ENCODE data around the gene B4GALT2.

The B4GALT2 gene, protein sequence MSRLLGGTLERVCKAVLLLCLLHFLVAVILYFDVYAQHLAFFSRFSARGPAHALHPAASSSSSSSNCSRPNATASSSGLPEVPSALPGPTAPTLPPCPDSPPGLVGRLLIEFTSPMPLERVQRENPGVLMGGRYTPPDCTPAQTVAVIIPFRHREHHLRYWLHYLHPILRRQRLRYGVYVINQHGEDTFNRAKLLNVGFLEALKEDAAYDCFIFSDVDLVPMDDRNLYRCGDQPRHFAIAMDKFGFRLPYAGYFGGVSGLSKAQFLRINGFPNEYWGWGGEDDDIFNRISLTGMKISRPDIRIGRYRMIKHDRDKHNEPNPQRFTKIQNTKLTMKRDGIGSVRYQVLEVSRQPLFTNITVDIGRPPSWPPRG

DNA sequence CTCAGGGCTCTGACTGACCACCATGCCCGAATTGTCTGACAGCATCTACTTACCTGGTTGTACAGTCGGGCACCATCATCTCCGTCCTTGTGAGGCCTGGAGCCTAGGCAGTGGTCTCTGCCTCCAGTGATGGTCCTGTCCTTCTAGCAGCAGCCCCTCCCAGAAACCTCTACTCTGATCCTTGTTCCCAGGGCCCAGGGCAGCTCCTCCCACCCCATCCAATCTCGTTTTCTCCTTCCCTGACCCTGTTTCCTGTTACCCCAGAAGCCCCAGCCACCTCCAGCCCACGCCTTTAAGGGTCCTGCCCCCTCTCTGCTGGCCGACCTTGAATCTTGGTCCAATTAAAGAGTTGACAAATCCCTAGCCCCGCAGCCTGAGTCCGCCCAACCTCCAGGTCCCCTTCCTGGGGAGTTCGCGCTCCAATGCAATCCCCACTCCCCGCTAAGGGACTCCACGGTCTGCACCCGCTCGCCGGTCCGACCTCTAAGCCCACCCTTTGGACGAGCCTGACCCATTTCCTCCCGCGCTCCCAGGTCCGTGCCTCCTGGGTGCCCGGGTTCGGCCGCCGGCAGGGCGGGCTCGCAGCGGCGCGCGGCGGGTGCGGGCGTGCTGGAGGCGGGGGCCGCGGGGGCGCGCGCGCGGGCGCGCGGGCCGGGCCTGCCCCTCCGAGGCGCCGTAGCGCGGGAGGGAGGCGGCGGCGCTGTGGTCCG is at the start of gene B4GALT2:
Gene B4GALT2, plus strand, starts transcription at position 660 of the 710 bp plus-strand sequence. CDS start 1,951 bp downstream, outside the sequence.
- in situ Hi-C loops (cut with MboI; ENCODE audit: low sequenced_read_pairs): no loop called here

DNA sequence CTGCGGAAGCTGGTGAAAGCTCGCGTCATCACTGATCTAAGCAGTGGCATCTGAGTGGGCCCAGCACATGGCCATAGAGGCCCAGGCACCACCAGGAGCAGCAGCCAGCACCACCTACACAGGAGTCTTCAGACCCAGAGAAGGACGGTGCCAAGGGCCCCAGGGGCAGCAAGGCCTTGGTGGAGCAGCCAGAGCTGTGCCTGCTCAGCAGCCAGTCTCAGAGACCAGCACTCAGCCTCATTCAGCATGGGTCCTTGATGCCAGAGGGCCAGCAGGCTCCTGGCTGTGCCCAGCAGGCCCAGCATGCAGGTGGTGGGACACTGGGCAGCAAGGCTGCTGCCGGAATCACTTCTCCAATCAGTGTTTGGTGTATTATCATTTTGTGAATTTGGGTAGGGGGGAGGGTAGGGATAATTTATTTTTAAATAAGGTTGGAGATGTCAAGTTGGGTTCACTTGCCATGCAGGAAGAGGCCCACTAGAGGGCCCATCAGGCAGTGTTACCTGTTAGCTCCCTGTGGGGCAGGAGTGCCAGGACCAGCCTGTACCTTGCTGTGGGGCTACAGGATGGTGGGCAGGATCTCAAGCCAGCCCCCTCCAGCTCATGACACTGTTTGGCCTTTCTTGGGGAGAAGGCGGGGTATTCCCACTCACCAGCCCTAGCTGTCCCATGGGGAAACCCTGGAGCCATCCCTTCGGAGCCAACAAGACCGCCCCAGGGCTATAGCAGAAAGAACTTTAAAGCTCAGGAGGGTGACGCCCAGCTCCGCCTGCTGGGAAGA is 48.7 kb upstream of the B4GALT2 start:
- in situ Hi-C loops (cut with MboI; ENCODE audit: low sequenced_read_pairs): loop anchor here (10.0 kb wide), 1 partner anchor 156 kb away; no protein-coding TSS in a partner anchor

DNA sequence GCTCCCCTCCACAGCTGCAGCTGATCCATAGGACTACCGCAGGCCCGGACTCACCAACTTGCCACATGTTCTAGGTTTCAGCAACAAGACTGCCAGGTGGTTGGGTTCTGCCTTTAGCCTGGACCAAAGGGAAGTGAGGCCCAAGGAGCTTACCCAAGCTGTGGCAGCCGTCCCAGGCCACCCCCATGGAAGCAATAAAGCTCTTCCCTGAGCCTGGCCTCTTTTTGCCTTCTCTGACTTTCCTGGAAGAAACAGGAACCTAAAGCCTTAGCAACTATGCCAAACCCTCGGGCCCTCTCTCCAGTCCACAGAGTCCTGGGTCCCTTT is 48.1 kb upstream of the B4GALT2 start:
- in situ Hi-C loops (cut with MboI; ENCODE audit: low sequenced_read_pairs): loop anchor here (10.0 kb wide), 1 partner anchor 156 kb away; no protein-coding TSS in a partner anchor

DNA sequence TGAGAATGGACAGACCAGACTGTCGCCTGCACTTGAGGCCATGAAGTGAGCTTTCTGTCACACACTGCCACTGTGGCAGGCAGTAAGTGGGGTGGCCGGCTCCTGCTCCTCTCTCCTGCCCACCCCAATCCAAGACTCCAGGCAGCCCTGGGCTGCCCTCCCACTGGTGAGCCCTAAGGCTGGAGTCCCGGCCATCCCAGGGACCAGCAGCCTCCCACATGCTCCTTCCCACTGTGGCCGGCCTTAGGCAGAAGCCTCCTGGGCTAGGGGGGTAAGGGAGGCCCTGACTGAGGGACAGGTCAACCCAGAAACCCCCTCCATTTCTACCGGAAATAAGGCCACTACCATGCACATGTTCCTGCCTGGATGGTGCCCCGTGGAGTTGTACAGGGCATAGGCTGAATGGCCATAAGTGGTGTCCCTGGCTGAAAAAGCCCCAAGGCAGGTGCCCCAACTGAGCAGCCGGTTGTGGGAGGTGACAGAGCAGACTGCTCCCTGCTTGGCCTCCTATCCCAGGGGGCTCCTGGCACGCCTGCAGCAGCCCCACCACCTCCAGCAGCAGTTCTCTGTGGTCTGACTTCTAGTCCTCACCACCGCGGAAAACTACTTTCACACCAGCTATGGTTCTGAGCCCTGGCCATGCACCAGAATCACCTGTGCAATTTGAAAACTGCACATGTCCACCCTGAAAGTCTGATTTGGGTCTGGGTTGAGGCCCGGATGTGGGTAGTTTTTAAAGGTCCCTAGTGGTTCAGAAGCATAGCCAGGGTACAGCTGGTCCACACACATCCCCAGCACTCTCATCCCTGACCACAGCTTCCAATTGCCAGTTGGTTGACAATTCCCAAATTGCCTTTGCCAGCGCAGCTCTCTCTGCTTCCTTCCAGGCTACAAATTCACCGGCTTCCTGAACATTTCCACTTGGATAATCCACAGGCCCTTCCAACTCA is 47.0 kb upstream of the B4GALT2 start:
- in situ Hi-C loops (cut with MboI; ENCODE audit: low sequenced_read_pairs): loop anchor here (10.0 kb wide), 1 partner anchor 157 kb away; no protein-coding TSS in a partner anchor

DNA sequence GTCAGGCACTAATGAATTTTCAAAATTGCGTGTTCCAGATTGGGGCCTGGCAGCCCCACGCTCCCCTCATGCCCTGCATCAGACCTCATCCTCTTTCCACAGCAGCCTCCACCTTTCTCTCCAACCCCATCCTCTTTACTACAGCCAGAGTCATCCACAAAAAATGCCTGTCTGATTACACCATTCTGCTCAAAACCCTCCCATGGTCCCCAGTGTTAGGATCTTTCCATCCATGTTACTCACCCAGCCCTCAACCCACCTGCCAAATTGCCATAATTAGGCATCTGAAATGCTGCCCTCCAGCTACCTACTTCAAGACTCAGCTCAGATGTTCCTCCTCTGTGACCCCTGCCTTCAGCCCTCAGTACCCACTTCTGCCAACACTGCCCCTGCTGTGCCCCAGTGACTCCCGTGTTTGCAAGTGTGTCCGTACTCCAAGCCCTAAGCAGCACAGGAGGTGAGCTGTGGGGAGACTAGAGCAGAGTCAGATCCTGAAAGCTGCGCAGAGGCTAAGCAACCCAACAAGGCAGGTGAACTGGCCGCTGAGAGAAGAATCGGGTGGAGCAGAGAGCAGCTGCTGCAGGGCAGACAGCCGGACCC is 46.1 kb upstream of the B4GALT2 start:
- in situ Hi-C loops (cut with MboI; ENCODE audit: low sequenced_read_pairs): loop anchor here (10.0 kb wide), 1 partner anchor 158 kb away; no protein-coding TSS in a partner anchor

DNA sequence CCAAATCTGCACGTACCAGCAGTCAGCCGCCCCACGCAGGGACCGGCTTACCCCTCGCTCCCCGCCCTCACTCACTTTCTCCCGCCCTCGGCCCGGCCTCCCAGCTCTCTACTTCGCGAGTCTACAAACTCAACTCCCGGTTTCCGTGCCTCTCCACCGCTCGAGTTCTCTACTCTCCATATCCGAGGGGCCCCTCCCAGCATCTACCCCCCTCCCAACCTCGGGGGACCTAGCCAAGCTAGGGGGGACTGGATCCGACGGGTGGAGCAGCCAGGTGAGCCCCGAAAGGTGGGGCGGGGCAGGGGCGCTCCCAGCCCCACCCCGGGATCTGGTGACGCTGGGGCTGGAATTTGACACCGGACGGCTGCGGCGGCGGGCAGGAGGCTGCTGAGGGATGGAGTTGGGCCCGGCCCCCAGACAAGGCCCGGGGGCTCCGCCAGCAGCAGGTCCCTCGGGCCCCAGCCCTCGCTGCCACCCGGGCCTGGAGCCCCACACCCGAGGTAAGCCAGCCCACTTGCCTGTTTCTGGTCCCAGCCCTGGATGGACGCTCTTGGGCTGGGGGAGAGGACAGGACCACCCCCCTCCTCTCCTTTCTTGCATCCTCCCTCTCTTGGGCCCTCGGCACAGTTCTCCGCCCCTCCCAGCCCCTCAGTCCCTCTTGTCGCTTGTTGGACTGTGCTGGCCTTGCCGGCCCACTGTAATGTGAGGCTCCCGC is 45.5 kb upstream of the B4GALT2 start, which contains the start of gene ARTN:
Gene ARTN, plus strand, starts transcription at position 416 of the 715 bp plus-strand sequence. CDS start 1,856 bp downstream, outside the sequence.
- in situ Hi-C loops (cut with MboI; ENCODE audit: low sequenced_read_pairs): loop anchor here (10.0 kb wide), 1 partner anchor 159 kb away; no protein-coding TSS in a partner anchor

DNA sequence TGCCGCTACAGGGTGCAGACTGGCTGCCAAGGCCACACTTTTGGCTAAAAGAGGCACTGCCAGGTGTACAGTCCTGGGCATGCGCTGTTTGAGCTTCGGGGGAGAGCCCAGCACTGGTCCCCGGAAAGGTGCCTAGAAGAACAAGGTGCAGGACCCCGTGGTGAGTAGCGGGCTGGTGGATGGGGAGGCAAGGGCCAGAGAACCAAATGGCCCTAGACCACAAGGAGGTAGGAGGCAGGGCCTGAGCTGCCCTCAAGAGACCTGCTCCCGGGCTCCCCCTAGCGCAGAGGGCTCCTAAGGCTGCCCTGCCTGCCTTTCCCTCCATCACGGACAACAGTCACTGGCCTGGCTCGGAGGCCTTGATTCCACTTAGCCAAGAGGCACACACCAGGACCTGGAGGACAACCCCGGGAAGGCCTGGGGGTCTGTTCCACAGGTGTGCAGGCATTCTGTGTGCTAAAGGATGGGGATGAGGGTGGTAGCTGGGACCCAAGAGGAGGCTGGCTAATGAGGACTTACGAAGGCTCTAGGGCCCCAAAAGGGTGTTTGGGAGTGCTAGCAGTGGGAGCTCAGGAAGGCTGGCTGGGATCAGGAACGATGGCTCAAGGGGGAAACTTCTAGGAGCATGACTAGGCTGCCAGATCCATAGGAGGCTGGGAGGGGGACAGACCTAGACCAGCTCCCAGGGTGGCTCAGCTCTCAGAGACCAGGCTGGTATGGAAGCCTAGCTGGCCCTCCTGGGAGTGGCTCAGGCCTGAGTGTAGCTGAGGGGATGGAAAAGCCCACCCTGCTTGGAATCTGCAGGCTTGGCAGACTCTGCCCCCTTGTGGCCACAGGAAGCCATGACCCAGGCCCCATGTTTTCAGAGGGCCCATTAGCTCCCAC is 44.7 kb upstream of the B4GALT2 start:
- in situ Hi-C loops (cut with MboI; ENCODE audit: low sequenced_read_pairs): loop anchor here (10.0 kb wide), 1 partner anchor 160 kb away; no protein-coding TSS in a partner anchor

DNA sequence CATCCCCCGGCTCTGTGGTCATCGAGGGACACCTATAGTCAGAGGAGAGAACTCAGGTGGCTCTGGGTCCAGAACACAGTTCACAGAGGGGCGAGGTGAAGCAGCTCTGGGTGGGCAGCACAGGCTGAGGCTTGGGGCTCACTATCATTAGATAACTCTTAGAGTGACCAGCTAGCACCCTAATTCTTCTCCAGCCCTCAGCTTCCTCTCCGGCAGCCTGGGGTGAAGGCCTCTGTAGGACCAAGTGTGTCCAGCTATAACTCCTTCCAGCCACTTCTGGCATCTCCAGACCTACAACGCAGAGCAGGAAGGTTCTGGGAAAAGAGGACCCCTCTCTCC is 44.1 kb upstream of the B4GALT2 start:
- in situ Hi-C loops (cut with MboI; ENCODE audit: low sequenced_read_pairs): loop anchor here (10.0 kb wide), 1 partner anchor 160 kb away; no protein-coding TSS in a partner anchor

DNA sequence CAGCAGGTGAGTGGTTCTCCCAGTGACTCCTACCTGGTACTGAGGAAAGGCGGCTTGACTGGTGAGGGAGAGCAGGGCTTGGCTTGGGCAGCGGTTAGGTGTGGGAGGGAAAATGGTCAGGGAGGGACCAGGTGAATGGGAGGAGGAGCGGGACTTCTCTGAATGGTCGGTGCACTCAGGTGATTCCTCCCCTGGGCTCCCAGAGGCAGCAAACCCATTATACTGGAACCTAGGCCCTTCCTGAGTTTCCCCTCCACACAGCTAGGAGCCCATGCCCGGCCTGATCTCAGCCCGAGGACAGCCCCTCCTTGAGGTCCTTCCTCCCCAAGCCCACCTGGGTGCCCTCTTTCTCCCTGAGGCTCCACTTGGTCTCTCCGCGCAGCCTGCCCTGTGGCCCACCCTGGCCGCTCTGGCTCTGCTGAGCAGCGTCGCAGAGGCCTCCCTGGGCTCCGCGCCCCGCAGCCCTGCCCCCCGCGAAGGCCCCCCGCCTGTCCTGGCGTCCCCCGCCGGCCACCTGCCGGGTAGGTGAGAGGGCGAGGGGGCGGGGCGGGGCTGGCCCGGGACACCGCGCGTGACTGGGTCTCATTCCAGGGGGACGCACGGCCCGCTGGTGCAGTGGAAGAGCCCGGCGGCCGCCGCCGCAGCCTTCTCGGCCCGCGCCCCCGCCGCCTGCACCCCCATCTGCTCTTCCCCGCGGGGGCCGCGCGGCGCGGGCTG is 43.1 kb upstream of the B4GALT2 start:
- in situ Hi-C loops (cut with MboI; ENCODE audit: low sequenced_read_pairs): loop anchor here (10.0 kb wide), 1 partner anchor 161 kb away; no protein-coding TSS in a partner anchor

DNA sequence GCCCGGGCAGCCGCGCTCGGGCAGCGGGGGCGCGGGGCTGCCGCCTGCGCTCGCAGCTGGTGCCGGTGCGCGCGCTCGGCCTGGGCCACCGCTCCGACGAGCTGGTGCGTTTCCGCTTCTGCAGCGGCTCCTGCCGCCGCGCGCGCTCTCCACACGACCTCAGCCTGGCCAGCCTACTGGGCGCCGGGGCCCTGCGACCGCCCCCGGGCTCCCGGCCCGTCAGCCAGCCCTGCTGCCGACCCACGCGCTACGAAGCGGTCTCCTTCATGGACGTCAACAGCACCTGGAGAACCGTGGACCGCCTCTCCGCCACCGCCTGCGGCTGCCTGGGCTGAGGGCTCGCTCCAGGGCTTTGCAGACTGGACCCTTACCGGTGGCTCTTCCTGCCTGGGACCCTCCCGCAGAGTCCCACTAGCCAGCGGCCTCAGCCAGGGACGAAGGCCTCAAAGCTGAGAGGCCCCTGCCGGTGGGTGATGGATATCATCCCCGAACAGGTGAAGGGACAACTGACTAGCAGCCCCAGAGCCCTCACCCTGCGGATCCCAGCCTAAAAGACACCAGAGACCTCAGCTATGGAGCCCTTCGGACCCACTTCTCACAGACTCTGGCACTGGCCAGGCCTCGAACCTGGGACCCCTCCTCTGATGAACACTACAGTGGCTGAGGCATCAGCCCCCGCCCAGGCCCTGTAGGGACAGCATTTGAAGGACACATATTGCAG is 42.4 kb upstream of the B4GALT2 start:
- in situ Hi-C loops (cut with MboI; ENCODE audit: low sequenced_read_pairs): loop anchor here (10.0 kb wide), 1 partner anchor 162 kb away; no protein-coding TSS in a partner anchor

DNA sequence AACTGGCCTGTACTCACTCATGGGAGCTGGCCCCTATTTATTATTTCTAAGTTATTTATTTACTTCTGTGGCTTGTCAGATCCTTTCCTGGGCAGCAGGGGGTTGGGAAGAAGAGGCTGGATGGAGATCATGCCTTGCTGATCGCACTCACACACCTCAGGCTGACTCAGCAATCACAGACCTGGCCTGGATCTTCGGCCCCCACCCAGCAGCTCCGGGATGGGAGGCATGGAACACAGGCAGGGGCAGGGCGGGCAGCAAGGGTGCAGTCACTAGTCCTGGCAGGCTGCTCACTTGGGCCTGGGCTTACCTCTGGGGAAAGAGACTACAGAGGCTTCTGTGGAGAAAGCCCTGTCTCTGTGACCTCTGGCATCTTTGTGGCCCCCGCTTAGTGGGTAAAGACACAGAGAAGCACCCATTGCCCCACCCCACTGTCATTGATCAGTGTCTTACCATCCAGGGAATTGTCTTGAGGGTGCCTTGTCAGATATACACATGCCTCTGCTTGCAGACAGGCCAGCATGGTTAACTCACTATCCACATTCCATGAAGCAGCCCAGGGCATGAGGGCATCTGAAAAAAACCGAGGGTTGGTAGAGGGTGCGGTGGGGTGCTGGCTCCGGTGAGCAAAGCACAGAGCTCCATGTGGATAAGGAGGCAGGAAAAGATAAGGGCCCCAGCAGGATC is 41.7 kb upstream of the B4GALT2 start:
- in situ Hi-C loops (cut with MboI; ENCODE audit: low sequenced_read_pairs): loop anchor here (10.0 kb wide), 1 partner anchor 163 kb away; no protein-coding TSS in a partner anchor

DNA sequence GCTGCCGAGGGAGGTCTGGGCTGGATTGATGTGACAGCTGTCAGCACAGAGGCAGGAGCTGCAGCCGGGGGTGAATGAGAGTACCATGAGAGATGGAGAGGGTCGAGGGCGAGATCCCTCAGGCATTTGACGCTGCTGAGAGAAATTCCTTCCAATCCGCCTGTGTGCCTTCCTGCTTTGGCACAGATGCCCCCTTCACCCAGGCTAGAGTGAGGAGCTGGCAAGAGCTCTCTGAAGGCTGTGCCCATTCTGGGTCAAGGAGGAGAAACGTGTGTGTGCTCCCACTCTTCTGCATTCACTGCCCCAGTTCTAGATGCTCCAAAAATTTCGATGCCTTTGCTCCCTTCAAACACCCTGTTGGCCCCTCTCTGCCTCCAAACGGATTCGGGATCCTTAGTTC is 40.6 kb upstream of the B4GALT2 start:
- in situ Hi-C loops (cut with MboI; ENCODE audit: low sequenced_read_pairs): loop anchor here (10.0 kb wide), 1 partner anchor 164 kb away; no protein-coding TSS in a partner anchor

DNA sequence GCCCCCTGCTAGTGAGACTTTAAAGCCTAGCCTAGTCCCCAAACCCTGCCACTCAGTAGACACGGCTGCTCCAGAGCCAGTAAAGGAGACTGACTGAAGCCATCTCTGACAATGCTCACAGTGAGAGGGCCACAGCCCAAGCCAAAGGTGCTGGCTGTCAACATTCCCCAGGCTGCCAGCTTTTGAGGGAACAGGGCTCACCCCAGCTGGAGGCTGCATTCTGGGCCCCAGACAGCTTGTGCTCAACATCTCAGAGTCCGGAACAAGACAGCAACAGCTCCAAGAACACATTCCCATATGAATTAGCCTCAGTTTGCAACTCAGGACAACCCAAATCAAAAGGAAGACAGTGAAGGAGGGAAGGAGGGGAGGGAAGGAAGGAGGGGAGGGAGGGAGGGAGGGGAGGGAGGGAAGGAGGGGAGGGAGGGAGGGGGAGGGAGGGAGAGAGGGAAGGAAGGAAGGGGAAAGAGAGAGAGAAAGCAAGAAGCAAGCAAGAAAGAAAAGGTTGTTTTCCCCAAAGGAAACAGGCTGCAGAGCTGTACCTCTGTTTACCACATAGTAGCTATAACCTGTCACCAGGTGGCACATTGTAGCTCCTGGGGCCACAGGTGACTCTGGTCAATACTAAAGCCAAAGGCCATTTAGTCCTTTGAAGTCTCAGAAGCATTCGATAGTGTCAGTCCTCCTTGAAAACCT is 40.0 kb upstream of the B4GALT2 start:
- in situ Hi-C loops (cut with MboI; ENCODE audit: low sequenced_read_pairs): loop anchor here (10.0 kb wide), 1 partner anchor 164 kb away; no protein-coding TSS in a partner anchor

DNA sequence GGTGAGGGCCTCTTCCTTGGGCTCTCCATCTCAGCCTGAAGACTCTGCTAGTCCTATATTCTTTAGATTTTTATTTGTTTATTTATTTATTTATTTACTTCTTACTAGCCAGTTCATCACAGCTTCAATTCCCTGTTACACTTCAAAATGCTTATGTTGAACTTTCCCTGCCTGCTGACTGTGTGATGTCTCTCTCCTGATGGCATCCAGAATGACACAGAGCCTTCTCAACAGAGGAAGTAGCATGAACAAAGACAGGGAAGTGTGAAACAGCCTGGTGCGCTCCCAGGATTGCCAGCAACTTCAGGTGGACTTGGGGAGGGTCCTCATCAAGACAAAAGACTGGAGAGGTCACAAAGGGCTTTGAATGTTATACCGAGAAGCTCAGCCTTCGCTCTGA is 36.6 kb upstream of the B4GALT2 start:
- in situ Hi-C loops (cut with MboI; ENCODE audit: low sequenced_read_pairs): no loop called here

DNA sequence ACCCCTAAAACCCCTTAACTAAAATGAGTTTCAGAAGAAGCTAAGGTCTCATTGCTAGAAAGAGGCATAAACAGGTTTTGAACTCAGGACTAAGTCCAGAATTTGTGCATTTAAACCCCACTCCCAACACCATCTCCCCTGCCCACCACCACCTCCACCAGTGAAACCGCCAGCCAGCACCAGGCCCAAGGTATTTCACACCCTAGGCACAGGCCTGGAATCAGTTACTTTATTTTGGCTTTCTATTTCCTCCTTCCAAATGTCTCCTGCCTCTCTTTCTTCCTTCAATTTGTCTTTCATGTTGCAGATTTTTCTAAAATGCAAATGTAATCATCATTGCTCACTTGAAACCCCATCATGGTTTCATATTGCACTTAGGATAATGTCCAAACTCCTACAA is 34.1 kb upstream of the B4GALT2 start:
- in situ Hi-C loops (cut with MboI; ENCODE audit: low sequenced_read_pairs): no loop called here
